Ascending aorta (tissue), 2 donors: ENCODE measurements around the gene RAD51B. TPM values are rescaled to one million over a fixed set of nuclear protein-coding genes. Genes with fewer than 3 reads are reported as not detected.

Experiments used
- DNase-seq, 2 donors: peaks; one replicate each; pipeline ENCODE4 v3.0.0-alpha.2; 2019; ENCODE audit warnings: low spot score in 2 of 2
- H3K27ac ChIP-seq, 2 donors: fragments of 200-600 bp; sonication (generic); one replicate each; pipeline ENCODE4 v1.5.1; 2016 to 2017; ENCODE audit warnings: mild to moderate bottlenecking in 1 of 2
- H3K27me3 ChIP-seq: fragments of 200-600 bp; sonication (generic); one replicate; pipeline ENCODE4 v1.5.1; 2017
- H3K36me3 ChIP-seq, 2 donors: fragments of 200-600 bp; sonication (generic); one replicate each; pipeline ENCODE4 v1.5.1; 2016
- H3K4me1 ChIP-seq, 2 donors: fragments of 200-600 bp; sonication (generic); one replicate each; pipeline ENCODE4 v1.5.1; 2016 to 2017; ENCODE audit warnings: mild to moderate bottlenecking in 1 of 2
- H3K4me3 ChIP-seq, 2 donors: fragments of 200-600 bp; sonication (generic); one replicate each; pipeline ENCODE4 v1.5.1; 2016 to 2017; ENCODE audit warnings: mild to moderate bottlenecking in 1 of 2
- H3K9me3 ChIP-seq, 2 donors: fragments of 200-600 bp; sonication (generic); one replicate each; pipeline ENCODE4 v1.5.1; 2016
- CTCF ChIP-seq, 3 experiments: fragments of 200-600 bp in 2 of 3; fragments of 450-650 bp in 1 of 3; sonication (generic) in 2 of 3; IDR thresholded peaks; one replicate each; pipeline ENCODE4 v1.5.1; 2016 to 2019; ENCODE audit warnings: antibody characterized with exemption in 3 of 3, mild to moderate bottlenecking in 1 of 3, moderate library complexity in 1 of 3
- intact Hi-C: fragments of 100-400 bp; cut with DNase I; formaldehyde crosslinking; loops from one replicate; pipeline ENCODE4 v1.15.1; 2023
- total RNA-seq: library from RNA; depleted of rRNA; stranded (reverse); fragments of >200 nt; gene quantifications from one replicate; pipeline ENCODE4 v1.1.0, GENCODE V29; 2016

RAD51B gene
- total RNA-seq, 1 donor from 2014 or later, result not detected

GRCh38 chr14:68229423-68230100 is 410.0 kb downstream of the RAD51B start:
- Histone ChIP-seq H3K27ac (no peak overlapping the region), H3K27me3 (no peaks in the 10 kb centered on the region)

GRCh38 chr14:68230202-68230949 is 410.8 kb downstream of the RAD51B start:
- Histone ChIP-seq H3K36me3 (no peaks in the 10 kb centered on the region), H3K27ac (peak overlapping the region in 1 of 2 donors; percentile 86), H3K4me1 (peaks cover 9 to 25% of the 10 kb centered on the region in 2 donors), H3K27me3 (no peaks in the 10 kb centered on the region), H3K9me3 (no peaks in the 10 kb centered on the region), H3K4me3 (no peak overlapping the region)
- TF ChIP-seq CTCF (IDR thresholded peaks at IDR 0.05), result no peak
- intact Hi-C loops, result loop anchor here (10.0 kb wide), 1 partner anchor 86 kb away; no protein-coding TSS in a partner anchor
- no peak for DNase-seq

More at GRCh38 chr14:68229423-68230100, 410.0 kb downstream of the RAD51B start:
- Histone ChIP-seq H3K9me3 (no peaks in the 10 kb centered on the region), H3K4me1 (peaks cover 9 to 25% of the 10 kb centered on the region in 2 donors), H3K4me3 (no peak overlapping the region), H3K36me3 (no peaks in the 10 kb centered on the region)
- intact Hi-C loops, result loop anchor here (10.0 kb wide), 1 partner anchor 85 kb away; no protein-coding TSS in a partner anchor
- TF ChIP-seq CTCF (IDR thresholded peaks at IDR 0.05), result no peak
- DNase-seq, result no peak

- H3K9me3 ChIP-seq, result no peaks in the 10 kb centered on the region
- H3K4me1 ChIP-seq, result peaks cover 9 to 25% of the 10 kb centered on the region in 2 donors
- no peaks in the 10 kb centered on the region for H3K27me3 ChIP-seq
- intact Hi-C loops, result loop anchor here (10.0 kb wide), 1 partner anchor 86 kb away; no protein-coding TSS in a partner anchor
- no peak for TF ChIP-seq CTCF (IDR thresholded peaks at IDR 0.05)
- H3K27ac ChIP-seq, result peak overlapping the region; percentile 66 to 86
- no peak for DNase-seq
- H3K4me3 ChIP-seq, result no peak overlapping the region
- H3K36me3 ChIP-seq, result no peaks in the 10 kb centered on the region
Measured at GRCh38 chr14:68230950-68231717, 411.6 kb downstream of the RAD51B start.

GRCh38 chr14:68231898-68232297 is 412.3 kb downstream of the RAD51B start:
- Histone ChIP-seq H3K27ac (peak overlapping the region; percentile 66 to 86), H3K4me3 (no peak overlapping the region), H3K4me1 (peaks cover 9 to 25% of the 10 kb centered on the region in 2 donors), H3K36me3 (no peaks in the 10 kb centered on the region), H3K27me3 (no peaks in the 10 kb centered on the region), H3K9me3 (no peaks in the 10 kb centered on the region)
- no peak for DNase-seq
- intact Hi-C loops, result loop anchor here (10.0 kb wide), 1 partner anchor 87 kb away; no protein-coding TSS in a partner anchor
- TF ChIP-seq CTCF (IDR thresholded peaks at IDR 0.05), result no peak

GRCh38 chr14:68232300-68233055 is 412.9 kb downstream of the RAD51B start:
- Histone ChIP-seq H3K4me1 (peaks cover 9 to 25% of the 10 kb centered on the region in 2 donors), H3K36me3 (no peaks in the 10 kb centered on the region), H3K27ac (peak overlapping the region; percentile 66 to 86), H3K27me3 (no peaks in the 10 kb centered on the region), H3K4me3 (no peak overlapping the region), H3K9me3 (no peaks in the 10 kb centered on the region)
- no peak for TF ChIP-seq CTCF (IDR thresholded peaks at IDR 0.05)
- intact Hi-C loops, result loop anchor here (10.0 kb wide), 1 partner anchor 88 kb away; no protein-coding TSS in a partner anchor
- DNase-seq, result peak in 1 of 2 donors; percentile 84
